Loucy (cell line): ENCODE results near the gene CCDC12.

Experiments used
- EZH2phosphoT487 ChIP-seq: fragments of 200-600 bp; IDR thresholded peaks from 2 replicates; pipeline ENCODE4 v1.6.1; 2018; ENCODE audit warnings: antibody characterized with exemption, mild to moderate bottlenecking, moderate library complexity, borderline replicate concordance
- TF ChIP-seq, protein P1 (sequence below): fragments of 200-600 bp; sonication (generic); conservative IDR thresholded peaks from 2 replicates; pipeline ENCODE4 v1.5.1; 2014; ENCODE audit warnings: mild to moderate bottlenecking, antibody characterized with exemption, low read length

DNA sequence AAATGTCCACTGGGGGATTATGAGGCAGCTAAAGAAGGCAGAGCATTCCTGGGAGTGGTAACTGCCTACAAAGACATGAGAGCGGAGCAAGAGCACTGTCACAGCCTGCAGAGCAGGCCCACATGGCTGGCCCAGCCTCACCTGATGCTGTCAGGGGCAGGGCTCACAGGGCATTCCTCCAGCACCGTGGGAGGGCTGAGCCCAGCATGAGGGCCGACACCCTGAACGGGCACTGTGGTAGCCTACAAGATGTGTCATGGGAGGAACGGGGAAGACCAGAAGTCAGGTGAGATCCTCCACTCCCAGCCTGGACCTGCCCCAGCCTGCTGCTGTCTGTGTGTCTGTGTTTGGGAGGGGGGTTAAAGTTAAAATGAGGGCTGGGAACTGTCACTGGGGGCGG is 30.1 kb downstream of the CCDC12 start:
- TF ChIP-seq, protein P1, sequence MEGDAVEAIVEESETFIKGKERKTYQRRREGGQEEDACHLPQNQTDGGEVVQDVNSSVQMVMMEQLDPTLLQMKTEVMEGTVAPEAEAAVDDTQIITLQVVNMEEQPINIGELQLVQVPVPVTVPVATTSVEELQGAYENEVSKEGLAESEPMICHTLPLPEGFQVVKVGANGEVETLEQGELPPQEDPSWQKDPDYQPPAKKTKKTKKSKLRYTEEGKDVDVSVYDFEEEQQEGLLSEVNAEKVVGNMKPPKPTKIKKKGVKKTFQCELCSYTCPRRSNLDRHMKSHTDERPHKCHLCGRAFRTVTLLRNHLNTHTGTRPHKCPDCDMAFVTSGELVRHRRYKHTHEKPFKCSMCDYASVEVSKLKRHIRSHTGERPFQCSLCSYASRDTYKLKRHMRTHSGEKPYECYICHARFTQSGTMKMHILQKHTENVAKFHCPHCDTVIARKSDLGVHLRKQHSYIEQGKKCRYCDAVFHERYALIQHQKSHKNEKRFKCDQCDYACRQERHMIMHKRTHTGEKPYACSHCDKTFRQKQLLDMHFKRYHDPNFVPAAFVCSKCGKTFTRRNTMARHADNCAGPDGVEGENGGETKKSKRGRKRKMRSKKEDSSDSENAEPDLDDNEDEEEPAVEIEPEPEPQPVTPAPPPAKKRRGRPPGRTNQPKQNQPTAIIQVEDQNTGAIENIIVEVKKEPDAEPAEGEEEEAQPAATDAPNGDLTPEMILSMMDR, result no peak
- TF ChIP-seq EZH2phosphoT487, result no peak
